ENCODE measurements around the gene SLC26A5.
"Not testable (repeated sequence)": the region's sequence is repeated elsewhere in the genome, so short reads cannot be mapped to it uniquely, and the experiment has no call there.

SLC26A5 gene

DNA sequence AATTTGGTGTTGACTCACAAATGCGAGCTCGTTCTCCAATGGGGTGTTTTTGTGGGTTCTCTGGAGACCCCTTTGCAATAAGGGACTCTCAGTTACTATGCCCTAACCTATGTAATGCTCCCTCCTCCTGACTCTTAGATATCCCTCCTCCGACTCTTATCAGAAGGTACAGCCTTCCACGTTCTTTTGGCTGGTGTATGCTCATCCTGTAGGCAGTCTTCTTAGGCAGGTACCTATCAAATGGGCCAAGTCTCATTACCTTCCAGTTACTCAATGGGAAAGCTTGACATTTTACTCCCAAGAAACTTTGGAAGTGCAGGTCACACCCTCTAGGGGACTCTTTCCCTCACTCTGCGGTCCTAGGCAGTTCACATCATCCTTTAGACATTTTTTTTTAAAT lies 32.6 kb downstream of the SLC26A5 start:
- Mint-ChIP-seq H3K4me1 (no peaks in the 10 kb centered on the region), H3K36me3 (ENCODE audit: low read depth) (no peaks in the 10 kb centered on the region), H3K27ac (no peak overlapping the region), H3K4me3 (no peak overlapping the region), H3K27me3 (ENCODE audit: low read depth, poor library complexity) (peaks cover 26% of the 10 kb centered on the region), H3K9me3 (no peaks in the 10 kb centered on the region)
- no peak for DNase-seq
- TF ChIP-seq, protein P1, sequence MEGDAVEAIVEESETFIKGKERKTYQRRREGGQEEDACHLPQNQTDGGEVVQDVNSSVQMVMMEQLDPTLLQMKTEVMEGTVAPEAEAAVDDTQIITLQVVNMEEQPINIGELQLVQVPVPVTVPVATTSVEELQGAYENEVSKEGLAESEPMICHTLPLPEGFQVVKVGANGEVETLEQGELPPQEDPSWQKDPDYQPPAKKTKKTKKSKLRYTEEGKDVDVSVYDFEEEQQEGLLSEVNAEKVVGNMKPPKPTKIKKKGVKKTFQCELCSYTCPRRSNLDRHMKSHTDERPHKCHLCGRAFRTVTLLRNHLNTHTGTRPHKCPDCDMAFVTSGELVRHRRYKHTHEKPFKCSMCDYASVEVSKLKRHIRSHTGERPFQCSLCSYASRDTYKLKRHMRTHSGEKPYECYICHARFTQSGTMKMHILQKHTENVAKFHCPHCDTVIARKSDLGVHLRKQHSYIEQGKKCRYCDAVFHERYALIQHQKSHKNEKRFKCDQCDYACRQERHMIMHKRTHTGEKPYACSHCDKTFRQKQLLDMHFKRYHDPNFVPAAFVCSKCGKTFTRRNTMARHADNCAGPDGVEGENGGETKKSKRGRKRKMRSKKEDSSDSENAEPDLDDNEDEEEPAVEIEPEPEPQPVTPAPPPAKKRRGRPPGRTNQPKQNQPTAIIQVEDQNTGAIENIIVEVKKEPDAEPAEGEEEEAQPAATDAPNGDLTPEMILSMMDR (IDR thresholded peaks at IDR 0.05) = no peak

DNA sequence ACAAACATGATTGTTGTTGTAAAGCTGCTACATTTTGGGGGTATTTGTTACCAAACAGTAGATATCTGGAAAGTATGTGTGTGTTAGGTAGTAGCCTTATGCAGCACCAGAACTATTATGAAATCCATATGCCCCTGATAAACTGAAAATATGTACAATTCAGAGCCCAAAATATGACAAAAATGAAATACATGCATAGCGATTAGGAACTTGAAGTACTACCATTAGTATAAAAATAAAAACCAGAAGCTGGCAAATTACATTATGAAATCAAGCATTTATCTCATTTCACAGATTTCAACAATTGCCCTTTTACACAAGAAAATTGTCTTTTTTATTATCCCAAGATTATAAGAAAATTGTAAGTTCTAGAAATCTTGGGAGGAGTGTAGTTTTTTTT lies 33.9 kb downstream of the SLC26A5 start:
- Mint-ChIP-seq H3K36me3 (ENCODE audit: low read depth) (no peaks in the 10 kb centered on the region), H3K27me3 (ENCODE audit: low read depth, poor library complexity) (peaks cover 26% of the 10 kb centered on the region), H3K4me1 (no peaks in the 10 kb centered on the region), H3K4me3 (no peak overlapping the region), H3K27ac (no peak overlapping the region), H3K9me3 (no peaks in the 10 kb centered on the region)
- TF ChIP-seq, protein P1 (IDR thresholded peaks at IDR 0.05) = no peak
- no peak for DNase-seq

DNA sequence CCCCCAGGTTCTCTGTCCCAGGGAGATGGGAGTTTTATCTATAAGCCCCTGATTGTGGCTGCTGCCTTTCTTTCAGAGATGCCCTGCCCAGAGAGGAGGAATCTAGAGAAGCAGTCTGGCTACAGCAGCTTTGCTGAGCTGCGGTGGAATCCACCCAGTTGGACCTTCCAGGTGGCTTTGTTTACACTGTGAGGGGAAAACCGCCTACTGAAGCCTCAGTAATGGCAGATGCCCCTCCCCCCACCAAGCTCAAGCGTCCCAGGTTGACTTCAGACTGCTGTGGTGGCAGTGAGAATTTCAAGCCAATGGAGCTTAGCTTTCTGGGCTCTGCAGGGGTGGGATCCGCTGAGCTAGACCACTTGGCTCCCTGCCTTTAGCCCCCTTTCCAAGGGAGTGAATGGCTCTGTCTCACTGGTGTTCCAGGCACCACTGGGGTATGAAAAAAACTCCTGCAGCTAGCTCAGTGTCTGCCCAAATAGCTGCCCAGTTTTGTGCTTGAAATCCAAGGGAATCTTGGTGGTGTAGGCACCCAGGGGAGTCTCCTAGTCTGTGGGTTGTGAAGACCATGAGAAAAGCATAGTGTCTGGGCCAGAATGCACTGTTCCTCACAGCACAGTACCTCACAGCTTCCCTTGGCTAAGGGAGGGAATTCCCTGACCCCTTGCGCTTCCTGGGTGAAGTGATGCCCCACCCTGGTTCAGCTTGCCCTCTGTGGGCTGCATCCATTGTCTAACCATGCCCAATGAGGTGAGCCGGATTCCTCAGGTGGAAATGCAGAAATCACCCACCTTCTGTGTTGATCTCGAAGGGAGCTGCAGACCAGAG lies 40.0 kb downstream of the SLC26A5 start:
- not testable (repeated sequence) for H3K27ac Mint-ChIP-seq; H3K36me3 Mint-ChIP-seq (ENCODE audit: low read depth); DNase-seq; H3K4me3 Mint-ChIP-seq; H3K4me1 Mint-ChIP-seq
- peaks cover 21% of the 10 kb centered on the region for H3K27me3 Mint-ChIP-seq (ENCODE audit: low read depth, poor library complexity)
- H3K9me3 Mint-ChIP-seq = peaks cover 19% of the 10 kb centered on the region

DNA sequence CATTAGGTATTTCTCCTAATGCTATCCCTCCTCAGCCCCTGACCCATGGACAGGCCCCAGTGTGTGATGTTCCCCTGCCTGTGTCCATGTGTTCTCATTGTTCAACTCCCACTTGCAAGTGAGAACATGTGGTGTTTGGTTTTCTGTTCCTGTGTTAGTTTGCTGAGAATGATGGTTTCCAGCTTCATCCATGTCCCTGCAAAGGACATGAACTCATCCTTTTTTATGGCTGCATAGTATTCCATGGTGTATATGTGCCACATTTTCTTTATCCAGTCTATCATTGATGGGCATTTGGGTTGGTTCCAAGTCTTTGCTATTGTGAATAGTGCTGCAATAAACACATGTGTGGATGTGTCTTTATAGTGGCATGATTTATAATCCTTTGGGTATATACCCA lies 46.3 kb downstream of the SLC26A5 start:
- DNase-seq; H3K4me1 Mint-ChIP-seq; H3K27ac Mint-ChIP-seq; H3K4me3 Mint-ChIP-seq; H3K36me3 Mint-ChIP-seq (ENCODE audit: low read depth): not testable (repeated sequence)
- Mint-ChIP-seq H3K27me3 (ENCODE audit: low read depth, poor library complexity) (peaks cover 16% of the 10 kb centered on the region), H3K9me3 (peaks cover 32% of the 10 kb centered on the region)

DNA sequence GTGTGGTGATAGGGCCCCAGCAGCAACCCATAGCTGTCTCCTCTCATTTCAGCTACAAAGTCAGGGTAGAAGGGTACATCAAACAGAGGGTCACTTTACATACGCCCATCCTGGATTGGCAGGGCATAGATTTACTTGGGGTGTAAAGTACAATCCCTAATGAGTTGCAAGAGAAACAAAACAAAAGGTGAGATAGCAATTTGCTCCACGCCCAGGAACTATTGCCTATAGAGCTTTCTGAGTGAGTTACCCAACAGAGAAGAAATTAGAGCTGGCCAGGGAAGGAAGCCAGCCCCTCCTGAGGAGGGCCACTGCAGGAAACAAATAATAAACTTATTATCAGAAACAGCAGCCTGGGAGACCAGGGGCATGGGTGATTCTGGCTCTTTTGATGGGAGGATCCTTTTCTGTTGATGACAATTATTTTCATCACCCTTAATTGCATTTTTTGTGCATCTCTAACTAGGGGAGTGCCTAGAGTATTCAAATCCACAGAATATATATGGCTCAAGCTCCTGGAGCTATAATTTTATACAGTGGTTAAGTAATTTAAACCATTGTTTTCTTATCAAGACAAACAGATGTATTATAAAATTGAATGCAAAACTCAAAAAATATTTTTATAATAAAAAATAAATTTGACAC lies 47.4 kb downstream of the SLC26A5 start:
- DNase-seq = no peak
- Mint-ChIP-seq H3K9me3 (peaks cover 31% of the 10 kb centered on the region), H3K27ac (no peak overlapping the region), H3K36me3 (ENCODE audit: low read depth) (no peaks in the 10 kb centered on the region), H3K4me3 (no peak overlapping the region), H3K27me3 (ENCODE audit: low read depth, poor library complexity) (peaks cover 14% of the 10 kb centered on the region), H3K4me1 (no peaks in the 10 kb centered on the region)
- TF ChIP-seq, protein P1 (IDR thresholded peaks at IDR 0.05) = no peak

DNA sequence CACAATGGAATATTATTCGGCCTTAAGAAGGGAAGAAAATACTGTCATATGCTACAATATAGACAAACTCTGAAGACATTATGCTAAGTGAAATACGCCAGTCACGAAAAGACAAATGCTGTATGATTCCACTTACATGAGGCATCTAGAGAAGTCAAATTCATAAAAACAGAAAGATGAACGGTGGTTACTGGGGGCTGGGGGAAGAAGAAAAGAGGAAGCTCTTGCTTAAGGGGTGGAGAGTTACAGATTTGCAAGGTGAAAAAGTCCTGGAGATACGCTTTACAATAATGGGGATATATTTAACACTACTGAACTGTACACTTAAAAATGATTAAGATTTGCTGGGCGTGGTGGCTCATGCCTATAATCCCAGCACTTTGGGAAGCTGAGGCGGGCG lies 49.5 kb downstream of the SLC26A5 start:
- Mint-ChIP-seq H3K27ac (no peak overlapping the region), H3K27me3 (ENCODE audit: low read depth, poor library complexity) (peaks cover 8% of the 10 kb centered on the region), H3K4me3 (no peak overlapping the region), H3K36me3 (ENCODE audit: low read depth) (no peaks in the 10 kb centered on the region), H3K9me3 (peaks cover 18% of the 10 kb centered on the region), H3K4me1 (no peaks in the 10 kb centered on the region)
- no peak for DNase-seq
- TF ChIP-seq, protein P1 (IDR thresholded peaks at IDR 0.05) = no peak

DNA sequence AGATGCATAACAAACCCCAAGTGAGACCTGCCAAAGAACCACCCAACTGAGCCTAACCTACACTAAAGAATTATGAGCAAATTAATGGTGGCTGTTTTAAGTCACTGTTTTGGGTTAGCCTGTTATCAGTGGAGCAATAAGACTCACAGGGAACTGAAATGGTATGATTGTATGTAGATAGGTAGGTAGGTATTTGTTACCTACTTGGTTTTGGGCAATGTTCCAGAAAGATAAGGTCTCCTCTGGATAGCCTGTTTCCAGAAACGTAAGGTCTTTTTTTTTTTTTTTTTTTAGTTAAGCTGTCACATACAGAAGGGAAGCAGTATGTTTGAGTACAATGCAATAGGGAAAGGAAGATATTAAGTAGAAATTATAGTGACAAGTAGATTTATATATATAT lies 50.9 kb downstream of the SLC26A5 start:
- H3K4me1 Mint-ChIP-seq = no peaks in the 10 kb centered on the region
- H3K9me3 Mint-ChIP-seq = peaks cover 4% of the 10 kb centered on the region
- H3K4me3 Mint-ChIP-seq = no peak overlapping the region
- no peak overlapping the region for H3K27ac Mint-ChIP-seq
- DNase-seq = no peak
- TF ChIP-seq, protein P1 (IDR thresholded peaks at IDR 0.05) = no peak
- no peaks in the 10 kb centered on the region for H3K36me3 Mint-ChIP-seq (ENCODE audit: low read depth)
- peaks cover 19% of the 10 kb centered on the region for H3K27me3 Mint-ChIP-seq (ENCODE audit: low read depth, poor library complexity)
